Hematopoietic multipotent progenitor cell treated with erythropoietin and hydrocortisone succinate and interleukin-3 and kit ligand, for 15 days (in vitro differentiated cells): ENCODE data around the gene CDK9.

ENCODE experiments used
- DNase-seq: peaks from one replicate; pipeline ENCODE4 v3.0.0-alpha.2; 2015; ENCODE audit warnings: low spot score

The CDK9 gene

GRCh38 chr9:127803507-127804352, 17.9 kb downstream of the CDK9 start:
- peak; percentile 38 for DNase-seq

DNA sequence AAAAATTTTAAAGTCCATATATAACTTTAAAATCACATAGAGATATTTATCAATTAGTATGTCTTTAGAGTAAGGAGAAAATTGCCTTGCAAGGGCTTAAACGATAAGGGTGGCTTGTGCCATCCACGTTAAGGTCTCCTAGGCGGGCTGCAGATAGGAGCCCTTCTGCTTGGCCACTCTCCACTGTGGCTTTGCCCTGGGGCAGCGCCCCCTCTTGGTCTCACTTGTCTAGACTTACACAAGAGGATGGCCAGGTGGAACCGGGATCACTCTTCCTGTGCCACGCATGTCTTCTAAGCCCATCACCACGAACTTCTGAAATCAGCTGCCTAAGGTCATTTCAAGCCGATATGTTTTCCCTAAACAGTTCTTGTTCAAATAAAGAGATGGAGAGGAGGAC, 19.8 kb downstream of the CDK9 start:
- DNase-seq, result peak; percentile 55

- DNase-seq, result no peak
Measured at GRCh38 chr9:127806871-127807270, 21.0 kb downstream of the CDK9 start.

- no peak for DNase-seq
Measured at GRCh38 chr9:127808347-127809001, 22.6 kb downstream of the CDK9 start.

DNA sequence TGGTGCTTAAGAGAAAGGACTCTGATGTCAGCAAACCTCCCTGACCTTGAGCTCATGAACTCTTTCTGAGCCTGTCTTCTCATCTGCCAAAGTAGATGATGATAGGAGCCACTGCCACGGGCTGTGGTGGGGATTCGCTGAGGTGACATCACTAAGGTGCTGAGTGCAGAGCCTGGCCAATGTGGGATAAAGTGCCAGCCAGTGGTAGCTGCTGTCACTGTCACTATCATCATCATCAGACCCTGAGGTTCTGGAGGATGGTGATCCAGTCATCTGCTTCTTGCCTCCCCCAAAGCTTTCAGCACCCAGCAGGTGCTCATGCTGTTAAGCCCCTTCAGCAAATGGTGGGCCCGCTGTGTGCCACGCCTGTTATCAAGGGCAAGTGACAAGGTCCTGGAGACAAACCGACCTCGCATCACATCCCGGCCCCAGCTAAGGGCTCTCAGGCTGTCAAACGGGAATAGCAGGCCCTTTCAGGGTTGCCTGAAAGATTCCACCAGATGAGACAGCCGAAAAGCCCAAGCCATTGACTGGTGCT, 23.2 kb downstream of the CDK9 start:
- DNase-seq, result no peak

DNA sequence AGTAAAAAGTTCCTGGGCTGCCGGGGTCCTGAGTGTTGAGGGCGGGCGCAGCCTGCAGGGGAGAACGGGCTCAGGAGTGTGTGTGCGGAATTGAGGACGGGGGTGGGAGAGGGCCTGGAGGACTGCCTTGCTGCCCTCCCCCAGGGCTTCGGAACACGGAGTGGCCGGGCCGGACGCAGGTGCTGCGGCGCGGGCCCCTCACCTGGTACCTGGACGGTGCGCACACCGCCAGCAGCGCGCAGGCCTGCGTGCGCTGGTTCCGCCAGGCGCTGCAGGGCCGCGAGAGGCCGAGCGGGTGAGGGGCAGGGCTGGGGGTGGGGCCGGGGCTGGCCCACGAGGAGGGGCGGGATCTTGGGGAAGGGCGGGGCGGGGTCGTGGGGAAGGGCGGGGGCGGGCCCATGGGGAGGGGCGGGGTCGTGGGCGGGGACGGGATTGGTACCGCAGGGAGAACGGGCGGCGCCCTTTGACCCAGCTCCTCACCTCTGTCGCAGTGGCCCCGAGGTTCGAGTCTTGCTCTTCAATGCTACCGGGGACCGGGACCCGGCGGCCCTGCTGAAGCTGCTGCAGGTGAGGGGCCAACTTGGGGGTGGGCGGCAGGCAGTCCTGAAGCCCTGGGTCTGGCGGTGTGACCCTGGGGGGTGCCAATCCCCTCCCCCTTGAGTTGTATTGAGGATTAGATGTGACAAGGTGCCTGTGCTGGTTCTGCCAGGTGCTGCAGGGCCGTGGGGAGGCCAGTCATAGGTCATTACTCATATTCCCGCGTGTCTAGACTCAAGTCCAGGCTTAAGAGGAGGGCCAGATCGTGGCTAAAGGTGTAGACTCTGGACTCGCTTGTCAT, 23.9 kb downstream of the CDK9 start:
- peak; percentile 59 for DNase-seq

DNA sequence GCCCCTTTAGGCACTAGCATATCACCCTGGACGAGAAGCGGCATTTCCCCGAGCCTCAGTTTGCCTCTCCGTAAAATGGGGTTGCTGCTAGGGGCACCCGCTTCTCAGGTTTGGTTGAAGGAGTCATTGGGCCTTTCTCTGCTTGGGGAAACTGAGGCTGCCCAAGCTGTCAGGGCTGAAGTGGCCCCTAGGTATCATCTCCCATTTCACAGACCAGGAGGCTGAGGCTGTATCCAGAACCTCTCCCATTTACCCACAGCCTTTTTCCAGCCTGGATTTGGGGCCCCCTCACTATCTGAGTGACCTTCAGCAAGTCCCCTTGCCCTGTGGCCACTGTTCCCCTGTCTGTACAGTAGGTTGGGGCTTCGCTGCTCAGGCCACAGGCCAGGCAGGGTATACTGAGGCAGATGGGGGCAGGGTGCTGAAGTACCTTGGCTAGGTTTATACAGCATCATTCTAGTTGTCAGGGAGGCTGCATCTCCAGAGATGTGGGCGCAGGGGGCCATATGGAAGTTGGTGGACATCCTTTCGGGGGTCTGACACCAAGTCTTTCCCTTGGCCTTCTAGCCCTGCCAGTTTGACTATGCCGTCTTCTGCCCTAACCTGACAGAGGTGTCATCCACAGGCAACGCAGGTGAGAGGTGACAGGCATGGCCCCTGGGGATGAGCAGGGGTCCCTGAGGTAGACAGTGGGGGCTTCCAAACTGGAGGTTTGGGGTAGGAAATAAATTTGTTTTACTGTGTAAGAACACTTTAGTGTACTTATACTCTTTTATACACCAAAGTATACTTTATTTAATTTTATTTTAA, 24.7 kb downstream of the CDK9 start:
- no peak for DNase-seq

DNA sequence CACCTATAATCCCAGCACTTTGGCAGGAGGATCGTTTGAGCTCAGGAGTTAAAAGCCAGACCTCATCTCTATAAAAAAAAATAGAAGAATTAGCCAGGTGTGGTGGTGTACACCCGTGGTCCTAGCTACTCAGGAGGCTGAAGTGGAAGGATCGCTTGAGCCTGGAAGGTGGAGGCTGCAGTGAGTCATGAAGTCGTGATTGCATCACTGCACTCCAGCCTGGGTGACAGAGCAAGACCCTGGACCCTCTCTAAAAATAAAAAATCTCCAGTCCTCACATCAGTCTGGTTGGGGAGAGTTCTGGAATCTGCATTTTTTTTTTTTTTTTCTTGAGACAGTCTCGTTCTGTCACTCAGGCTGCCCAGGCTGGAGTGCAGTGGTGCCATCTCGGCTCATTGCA, 26.2 kb downstream of the CDK9 start:
- no peak for DNase-seq

DNA sequence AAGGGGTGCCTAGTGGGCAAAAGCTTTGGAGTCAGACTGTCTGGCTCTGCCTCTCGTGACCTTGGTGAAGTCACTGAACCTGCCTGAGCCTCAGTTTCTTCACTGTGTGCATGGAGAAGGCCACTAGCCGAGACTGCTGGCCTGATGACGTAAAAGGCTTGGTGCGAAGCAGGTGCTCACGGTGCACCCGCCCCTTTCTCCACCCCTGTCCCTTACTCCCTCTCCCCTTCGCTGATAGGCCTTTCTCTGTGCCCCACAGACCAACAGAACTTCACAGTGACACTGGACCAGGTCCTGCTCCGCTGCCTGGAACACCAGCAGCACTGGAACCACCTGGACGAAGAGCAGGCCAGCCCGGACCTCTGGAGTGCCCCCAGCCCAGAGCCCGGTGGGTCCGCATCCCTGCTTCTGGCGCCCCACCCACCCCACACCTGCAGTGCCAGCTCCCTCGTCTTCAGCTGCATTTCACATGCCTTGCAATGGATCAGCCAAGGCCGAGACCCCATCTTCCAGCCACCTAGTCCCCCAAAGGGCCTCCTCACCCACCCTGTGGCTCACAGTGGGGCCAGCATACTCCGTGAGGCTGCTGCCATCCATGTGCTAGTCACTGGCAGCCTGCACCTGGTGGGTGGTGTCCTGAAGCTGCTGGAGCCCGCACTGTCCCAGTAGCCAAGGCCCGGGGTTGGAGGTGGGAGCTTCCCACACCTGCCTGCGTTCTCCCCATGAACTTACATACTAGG, 27.3 kb downstream of the CDK9 start:
- no peak for DNase-seq

DNA sequence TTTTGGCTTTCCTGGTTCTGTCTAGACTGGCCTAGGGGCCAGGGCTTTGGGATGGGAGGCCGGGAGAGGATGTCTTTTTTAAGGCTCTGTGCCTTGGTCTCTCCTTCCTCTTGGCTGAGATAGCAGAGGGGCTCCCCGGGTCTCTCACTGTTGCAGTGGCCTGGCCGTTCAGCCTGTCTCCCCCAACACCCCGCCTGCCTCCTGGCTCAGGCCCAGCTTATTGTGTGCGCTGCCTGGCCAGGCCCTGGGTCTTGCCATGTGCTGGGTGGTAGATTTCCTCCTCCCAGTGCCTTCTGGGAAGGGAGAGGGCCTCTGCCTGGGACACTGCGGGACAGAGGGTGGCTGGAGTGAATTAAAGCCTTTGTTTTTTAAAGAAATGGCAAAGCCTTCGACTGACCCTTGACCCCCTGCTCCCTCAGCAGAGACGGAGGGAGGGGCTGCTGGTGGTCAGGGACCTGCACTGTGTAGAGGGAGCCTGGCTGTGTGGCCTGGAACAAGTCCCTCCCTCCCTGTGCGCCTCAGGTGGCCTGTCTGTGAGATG, 27.9 kb downstream of the CDK9 start:
- DNase-seq, result no peak

DNA sequence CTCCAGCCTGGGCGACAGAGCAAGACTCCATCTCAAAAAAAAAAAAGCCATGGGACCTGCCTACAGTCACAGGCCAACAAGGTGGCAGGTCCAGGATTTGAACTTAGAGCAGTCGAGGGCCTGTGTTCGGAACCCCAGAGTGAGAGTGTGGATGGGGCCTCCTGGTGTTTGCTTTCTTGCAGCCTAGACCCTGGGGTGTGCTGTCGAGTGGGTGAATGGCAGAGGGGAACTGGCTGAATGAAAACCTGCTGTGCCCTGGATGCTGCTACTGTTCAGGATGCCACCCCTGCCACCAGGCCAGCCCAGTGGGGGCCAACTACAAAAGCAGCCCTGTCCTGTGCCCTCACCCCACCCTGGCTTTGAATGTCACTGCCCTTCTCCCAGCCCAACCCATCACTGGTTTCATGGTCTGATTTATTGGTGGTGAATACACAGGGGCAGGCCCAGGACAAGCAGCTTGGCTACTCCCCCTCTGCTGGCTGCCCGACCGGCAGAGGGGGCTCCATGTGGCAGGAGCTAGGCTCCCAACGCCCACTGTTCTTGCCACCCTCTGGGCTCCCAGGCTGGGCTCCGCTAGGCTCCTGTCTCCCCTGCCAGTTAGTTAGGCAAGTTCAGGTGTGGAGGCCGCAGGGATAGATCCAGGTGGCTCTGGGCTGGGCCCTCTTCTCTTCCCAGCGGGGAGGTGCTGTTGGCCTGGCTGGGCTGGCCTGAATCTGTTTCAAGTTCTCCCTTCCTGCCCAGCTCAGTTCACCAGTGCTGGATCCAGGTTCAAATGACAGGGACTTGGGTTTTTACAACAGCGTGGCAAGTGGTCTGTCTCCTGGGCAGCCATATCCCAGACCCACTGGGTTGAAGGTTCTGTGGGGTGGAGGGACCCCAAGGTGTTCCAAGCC, 29.0 kb downstream of the CDK9 start:
- DNase-seq, result no peak

GRCh38 chr9:127815512-127816361, 29.9 kb downstream of the CDK9 start:
- DNase-seq, result no peak

- DNase-seq, result no peak
Measured at GRCh38 chr9:127816362-127816725, 30.5 kb downstream of the CDK9 start.

- no peak for DNase-seq
Measured at GRCh38 chr9:127816728-127817127, 30.9 kb downstream of the CDK9 start.

- no peak for DNase-seq
Measured at GRCh38 chr9:127817881-127818434, 32.1 kb downstream of the CDK9 start.

- no peak for DNase-seq
Measured at GRCh38 chr9:127818574-127818973, 32.7 kb downstream of the CDK9 start.

- no peak for DNase-seq
Measured at GRCh38 chr9:127822108-127822507, 36.3 kb downstream of the CDK9 start.

GRCh38 chr9:127825319-127826051, 39.7 kb downstream of the CDK9 start:
- no peak for DNase-seq
